H1 (cell line): ENCODE results near the gene SMYD3. TPM values are rescaled to one million over a fixed set of nuclear protein-coding genes. Genes with fewer than 3 reads are reported as not detected.

ENCODE experiments used
- CTCF ChIA-PET: fragments of 300-600 bp; sonication (Branson Sonifier 250); formaldehyde crosslinking; loops from one replicate; lab custom pipeline; 2021; ENCODE audit not compliant: partially characterized antibody; lab: Charles Lee
- POLR2A ChIA-PET: fragments of 300-600 bp; sonication (Branson Sonifier 250); formaldehyde crosslinking; loops from one replicate; lab custom pipeline; 2021; ENCODE audit warnings: inconsistent platforms; ENCODE audit not compliant: partially characterized antibody; lab: Charles Lee
- DNase-seq, 2 experiments: peaks; one replicate each; pipeline versions ENCODE4 v3.0.0 to v3.0.0-alpha.2; 2010 to 2022; ENCODE audit warnings: low spot score in 2 of 2, low read depth in 1 of 2, mixed read lengths in 1 of 2
- FAIRE-seq: peaks from 2 replicates; lab custom pipeline; 2011; peaks lifted over from hg19 to GRCh38; lab: Jason Lieb, UNC
- H2AFZ ChIP-seq: 2 replicates; pipeline ENCODE4 v1.8.1; 2012; ENCODE audit warnings: low read length, inconsistent platforms
- H2AK5ac ChIP-seq: 2 replicates; pipeline ENCODE4 v1.6.1; 2013; ENCODE audit warnings: low read depth, low read length
- H2BK120ac ChIP-seq: replicated peaks from 2 replicates; pipeline ENCODE3; 2013; ENCODE audit warnings: low read depth, low read length, inconsistent platforms
- H2BK12ac ChIP-seq: 2 replicates; pipeline ENCODE4 v1.6.1; 2013; ENCODE audit warnings: low read depth, low read length
- H2BK15ac ChIP-seq: 2 replicates; pipeline ENCODE4 v1.6.1; 2013; ENCODE audit warnings: low read length
- H2BK20ac ChIP-seq: 2 replicates; pipeline ENCODE4 v1.6.1; 2013; ENCODE audit warnings: low read length
- H2BK5ac ChIP-seq: 2 replicates; pipeline ENCODE4 v1.6.1; 2013; ENCODE audit warnings: low read depth, low read length
- H3K14ac ChIP-seq: 2 replicates; pipeline ENCODE4 v1.6.1; 2013; ENCODE audit warnings: inconsistent platforms; ENCODE audit not compliant: insufficient read length
- H3K18ac ChIP-seq: 2 replicates; pipeline ENCODE4 v1.6.1; 2013; ENCODE audit warnings: low read length; ENCODE audit errors: extremely low read depth
- H3K23ac ChIP-seq: 2 replicates; pipeline ENCODE4 v1.6.1; 2013; ENCODE audit warnings: inconsistent platforms; ENCODE audit not compliant: insufficient read length
- H3K23me2 ChIP-seq: 2 replicates; pipeline ENCODE4 v1.6.1; 2013; ENCODE audit warnings: low read depth, low read length
- H3K27ac ChIP-seq: 2 replicates; pipeline ENCODE4 v1.6.1; 2011; ENCODE audit warnings: low read depth, low read length, inconsistent platforms
- H3K27me3 ChIP-seq, 4 experiments: replicated peaks in 1 of 4; 1 replicate in 1 of 4; 2 replicates in 3 of 4; pipeline versions ENCODE4 v1.6.1 to v1.8.1; 2011 to 2013; ENCODE audit warnings: low read length in 3 of 4, mild to moderate bottlenecking in 3 of 4, inconsistent platforms in 2 of 4, mixed read lengths in 2 of 4, moderate library complexity in 1 of 4; ENCODE audit not compliant: control insufficient read depth in 3 of 4, insufficient read depth in 3 of 4; ENCODE audit errors: extremely low read depth in 1 of 4
- H3K36me3 ChIP-seq, 4 experiments: 2 replicates each; pipeline versions ENCODE4 v1.6.1 to v1.8.1; 2011 to 2013; ENCODE audit warnings: mild to moderate bottlenecking in 4 of 4, low read length in 3 of 4, moderate library complexity in 2 of 4, control low read depth in 1 of 4, inconsistent platforms in 1 of 4; ENCODE audit not compliant: insufficient read depth in 4 of 4, control insufficient read depth in 2 of 4
- H3K4ac ChIP-seq: replicated peaks from 2 replicates; pipeline ENCODE3; 2013; ENCODE audit warnings: low read length, low read depth, mixed read lengths, inconsistent platforms; ENCODE audit not compliant: insufficient read length
- H3K4me1 ChIP-seq, 4 experiments: replicated peaks in 1 of 4; 1 replicate in 1 of 4; 2 replicates in 3 of 4; pipeline versions ENCODE4 v1.6.1 to v1.8.1; 2011 to 2013; ENCODE audit warnings: low read length in 3 of 4, inconsistent platforms in 2 of 4, mixed read lengths in 1 of 4; ENCODE audit not compliant: insufficient read depth in 4 of 4, control insufficient read depth in 3 of 4
- H3K4me2 ChIP-seq, 2 experiments: 2 replicates each; pipeline versions ENCODE4 v1.6.1 to v1.8.1; 2011 to 2013; ENCODE audit warnings: low read depth in 2 of 2, low read length in 2 of 2, control low read depth in 1 of 2, inconsistent platforms in 1 of 2, mild to moderate bottlenecking in 1 of 2; ENCODE audit not compliant: insufficient read depth in 1 of 2
- H3K4me3 ChIP-seq, 4 experiments: fragments of 200-600, 300-600 bp in 1 of 4; sonication (generic), shearing (Covaris generic), sonication (Bioruptor Twin) in 1 of 4; 2 replicates each; pipeline versions ENCODE4 v1.5.1 to v1.8.1; 2011 to 2016; ENCODE audit warnings: low read length in 4 of 4, low read depth in 3 of 4, control low read depth in 2 of 4, inconsistent platforms in 2 of 4, mild to moderate bottlenecking in 2 of 4, mixed read lengths in 1 of 4, moderate library complexity in 1 of 4; ENCODE audit not compliant: insufficient read depth in 2 of 4; ENCODE audit errors: extremely low read depth in 1 of 4
- H3K56ac ChIP-seq: replicated peaks from 2 replicates; pipeline ENCODE3; 2013; ENCODE audit warnings: low read depth, mild to moderate bottlenecking, mixed read lengths, low read length, inconsistent platforms; ENCODE audit not compliant: insufficient read length
- H3K79me1 ChIP-seq: 2 replicates; pipeline ENCODE4 v1.6.1; 2013; ENCODE audit warnings: low read depth, low read length, control low read depth
- H3K79me2 ChIP-seq, 2 experiments: 2 replicates each; pipeline versions ENCODE4 v1.6.1 to v1.8.1; 2012 to 2013; ENCODE audit warnings: low read length in 2 of 2, mild to moderate bottlenecking in 2 of 2, inconsistent platforms in 1 of 2; ENCODE audit not compliant: insufficient read depth in 2 of 2, control insufficient read depth in 1 of 2
- H3K9ac ChIP-seq, 4 experiments: replicated peaks in 1 of 4; 1 replicate in 1 of 4; 2 replicates in 3 of 4; pipeline versions ENCODE4 v1.6.1 to v1.8.1; 2011 to 2013; ENCODE audit warnings: low read depth in 3 of 4, low read length in 3 of 4, control low read depth in 2 of 4, mild to moderate bottlenecking in 2 of 4, moderate library complexity in 2 of 4, inconsistent platforms in 1 of 4; ENCODE audit errors: extremely low read depth in 1 of 4
- H3K9me3 ChIP-seq, 2 experiments: 2 replicates each; pipeline versions ENCODE4 v1.6.1 to v1.8.1; 2012 to 2013; ENCODE audit warnings: mild to moderate bottlenecking in 2 of 2, moderate library complexity in 2 of 2, control low read depth in 1 of 2, inconsistent platforms in 1 of 2, low read depth in 1 of 2, low read length in 1 of 2, mixed read lengths in 1 of 2; ENCODE audit not compliant: insufficient read depth in 2 of 2
- H4K20me1 ChIP-seq, 2 experiments: replicated peaks in 1 of 2; 2 replicates each; pipeline versions ENCODE3 to v1.8.1; 2011 to 2013; ENCODE audit warnings: inconsistent platforms in 2 of 2, low read length in 2 of 2, mild to moderate bottlenecking in 1 of 2; ENCODE audit not compliant: insufficient read depth in 2 of 2, control insufficient read depth in 1 of 2
- H4K5ac ChIP-seq: 2 replicates; pipeline ENCODE4 v1.6.1; 2013; ENCODE audit warnings: low read length, low read depth, mixed read lengths, inconsistent platforms; ENCODE audit not compliant: insufficient read length
- H4K8ac ChIP-seq: 2 replicates; pipeline ENCODE4 v1.8.0; 2013; ENCODE audit warnings: mild to moderate bottlenecking, moderate library complexity, low read length, inconsistent platforms; ENCODE audit not compliant: insufficient read depth; ENCODE audit errors: extremely low read depth
- H4K91ac ChIP-seq: replicated peaks from 2 replicates; pipeline ENCODE3; 2013; ENCODE audit warnings: low read length, mixed read lengths, inconsistent platforms; ENCODE audit not compliant: insufficient read length
- HDAC2 ChIP-seq, 2 experiments: fragments of 300-600 bp in 1 of 2; sonication (generic) in 1 of 2; IDR thresholded peaks; 2 replicates each; pipeline ENCODE4 v1.6.1; 2011 to 2012; ENCODE audit warnings: low read depth in 2 of 2, low read length in 2 of 2, mild to moderate bottlenecking in 2 of 2, moderate library complexity in 2 of 2, borderline replicate concordance in 1 of 2, inconsistent platforms in 1 of 2
- NRF1 ChIP-seq: IDR thresholded peaks from 2 replicates; pipeline ENCODE4 v1.6.1; 2011; ENCODE audit warnings: mild to moderate bottlenecking, low read depth, low read length, improper control_type of control experiment
- SIN3A ChIP-seq, 2 experiments: IDR thresholded peaks in 1 of 2; conservative IDR thresholded peaks in 1 of 2; 2 replicates each; pipeline ENCODE4 v1.6.1; 2011 to 2012; ENCODE audit warnings: low read length in 2 of 2, improper control_type of control experiment in 1 of 2, low read depth in 1 of 2, mild to moderate bottlenecking in 1 of 2
- SP1 ChIP-seq: IDR thresholded peaks from 2 replicates; pipeline ENCODE4 v1.6.1; 2011; ENCODE audit warnings: low read depth, low read length
- WGBS, 2 experiments: shearing (Covaris generic) in 1 of 2; methylation state at CpG; one replicate each; pipeline versions ENCODE4 v1.1.6 to v1.1.7; 2013 to 2015; ENCODE audit warnings: low lambda C conversion rate in 2 of 2, mixed read lengths in 2 of 2, inconsistent platforms in 1 of 2, low coverage in 1 of 2, missing lambda C conversion rate in 1 of 2; ENCODE audit not compliant: insufficient replicate concordance in 2 of 2, insufficient coverage in 1 of 2, insufficient read length in 1 of 2; ENCODE audit errors: extremely low coverage in 1 of 2, missing lambda C conversion rate in 1 of 2; 5-methylcytosine and 5-hydroxymethylcytosine counted together
- polyA plus RNA-seq, 7 experiments: library from polyadenylated mRNA; depleted of rRNA in 3 of 7; stranded (reverse) in 5 of 7; unstranded in 2 of 7; fragments of >200 nt in 5 of 7; fragments of 200-250 nt in 2 of 7; gene quantifications; 1 replicate in 5 of 7; 2 replicates in 1 of 7; 4 replicates in 1 of 7; pipeline versions ENCODE4 v1.2.1 to v1.2.3, GENCODE V29; 2011 to 2013; ENCODE audit warnings: missing spikeins in 2 of 7, mixed read lengths in 2 of 7
- total RNA-seq: library from RNA; stranded (reverse); fragmentation: NEBNext Ultra II Directional; extraction: Animal tissue kit (Norgen Biotek cat#: 25700); gene quantifications from 2 replicates; pipeline ENCODE4 v1.2.1, GENCODE V29; 2021
- TF ChIP-seq, protein P1 (sequence below): IDR thresholded peaks from 2 replicates; pipeline ENCODE4 v1.6.1; 2012; ENCODE audit warnings: inconsistent platforms

Gene SMYD3
- total and polyA plus RNA-seq, 2 of the 8 experiments (the other 6 are each of a cell fraction or from before 2014, with no cell fraction given): 17.3 to 25.4 TPM

DNA sequence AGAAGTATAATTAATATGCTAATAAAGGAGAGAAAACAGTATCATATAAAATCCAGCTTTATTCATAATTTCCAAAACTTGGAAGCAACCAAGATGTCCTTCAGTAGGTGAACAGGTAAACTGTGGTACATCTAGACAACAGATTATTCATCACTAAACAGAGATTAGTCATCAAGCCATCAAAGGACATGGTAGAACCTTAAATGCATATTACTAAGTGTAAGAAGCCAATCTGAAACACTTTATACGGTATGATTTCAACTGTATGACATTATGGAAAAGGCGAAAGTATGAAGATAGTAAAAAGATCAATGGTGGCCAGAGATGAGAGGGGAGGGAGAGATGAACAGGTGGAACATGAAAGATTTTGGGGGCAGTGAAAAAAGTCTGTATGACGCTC, 541.7 kb downstream of the SMYD3 start:
- H2BK5ac ChIP-seq: no peak overlapping the region
- H2AK5ac ChIP-seq: no peak overlapping the region
- no peaks in the 10 kb centered on the region for H4K20me1 ChIP-seq
- no peak overlapping the region for H3K9ac ChIP-seq
- no peak overlapping the region for H2BK20ac ChIP-seq
- TF ChIP-seq SIN3A (conservative IDR thresholded peaks at IDR 0.05 in 1 of 2, IDR thresholded peaks at IDR 0.05 in 1 of 2; ENCODE audit: low read depth in 1 of 2, low read length in 2 of 2) (no peak), NRF1 (no peak), SP1 (no peak), HDAC2 (IDR thresholded peaks at IDR 0.05; ENCODE audit: borderline replicate concordance in 1 of 2, low read depth in 2 of 2, low read length in 2 of 2) (no peak)
- TF ChIP-seq, protein P1, sequence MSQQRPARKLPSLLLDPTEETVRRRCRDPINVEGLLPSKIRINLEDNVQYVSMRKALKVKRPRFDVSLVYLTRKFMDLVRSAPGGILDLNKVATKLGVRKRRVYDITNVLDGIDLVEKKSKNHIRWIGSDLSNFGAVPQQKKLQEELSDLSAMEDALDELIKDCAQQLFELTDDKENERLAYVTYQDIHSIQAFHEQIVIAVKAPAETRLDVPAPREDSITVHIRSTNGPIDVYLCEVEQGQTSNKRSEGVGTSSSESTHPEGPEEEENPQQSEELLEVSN: no peak
- no peak overlapping the region for H3K4me2 ChIP-seq
- no peak overlapping the region for H4K91ac ChIP-seq
- H4K8ac ChIP-seq: no peak overlapping the region
- no peaks in the 10 kb centered on the region for H3K36me3 ChIP-seq
- H4K5ac ChIP-seq: no peak overlapping the region
- WGBS, 2 experiments: 97% methylated on average over 3 of the region's 3 CpGs; no CpG with 5 or more reads in 1 of the 2 experiments
- DNase-seq (no peak), FAIRE-seq (no peak)
- H3K79me1 ChIP-seq: no peaks in the 10 kb centered on the region
- no peak overlapping the region for H2BK12ac ChIP-seq
- no peaks in the 10 kb centered on the region for H3K23me2 ChIP-seq
- H3K9me3 ChIP-seq: no peaks in the 10 kb centered on the region
- no peaks in the 10 kb centered on the region for H3K79me2 ChIP-seq
- H3K14ac ChIP-seq: no peak overlapping the region
- ChIA-PET POLR2A (no interaction called here), CTCF (no interaction called here)
- H3K4ac ChIP-seq: no peak overlapping the region
- H3K4me1 ChIP-seq: peaks cover 2 to 12% (median 6%) of the 10 kb centered on the region in 4 experiments; a peak in 5 of 7 replicates
- no peak overlapping the region for H3K56ac ChIP-seq
- no peak overlapping the region for H3K18ac ChIP-seq
- H3K4me3 ChIP-seq: no peak overlapping the region
- no peak overlapping the region for H3K23ac ChIP-seq
- H2BK15ac ChIP-seq: no peak overlapping the region
- H2AFZ ChIP-seq: no peak overlapping the region
- H3K27ac ChIP-seq: no peak overlapping the region
- H3K27me3 ChIP-seq: no peaks in the 10 kb centered on the region
- no peak overlapping the region for H2BK120ac ChIP-seq
